ENCODE measurements around the gene RHOH. TPM values are rescaled to one million over a fixed set of nuclear protein-coding genes. Genes with fewer than 3 reads are reported as not detected.
"Not testable (repeated sequence)": the region's sequence is repeated elsewhere in the genome, so short reads cannot be mapped to it uniquely, and the experiment has no call there.

RHOH gene
- 10 to 100 TPM; 87.5 to 92.7 TPM for total RNA-seq

GRCh38 chr4:40196724-40197281 lies at the start of gene RHOH:
Gene RHOH, plus strand, starts transcription at chr4:40197031. Its CDS starts 46,356 bp downstream, at chr4:40243387.
- Mint-ChIP-seq H3K4me3 (peak within 1 kb of the TSS; percentile 85), H3K4me1 (ENCODE audit: low read depth) (peaks cover 41% of the 10 kb centered on the region), H3K27me3 (ENCODE audit: low read depth) (no peaks in the 10 kb centered on the region), H3K9me3 (no peaks in the 10 kb centered on the region), H3K36me3 (ENCODE audit: low read depth) (peaks cover 40% of the 10 kb centered on the region), H3K27ac (peak within 1 kb of the TSS; percentile 98)
- CTCF ChIA-PET = interaction anchor here (0.7 to 4.8 kb wide), 8 partner anchors 8 to 1383 kb away, joined by 4 to 18 read pairs (median 5); no protein-coding TSS in a partner anchor
- intact Hi-C loops (cut with micrococcal nuclease) = loop anchor here (1.0 kb wide), 2 partner anchors 220 to 712 kb away; partner anchors contain the start of gene PDS5A
- peak; percentile 88 for DNase-seq

- H3K4me3 Mint-ChIP-seq; DNase-seq; H3K27me3 Mint-ChIP-seq (ENCODE audit: low read depth); intact Hi-C loops (cut with micrococcal nuclease); CTCF ChIA-PET; H3K27ac Mint-ChIP-seq: not testable (repeated sequence)
- Mint-ChIP-seq H3K4me1 (ENCODE audit: low read depth) (peaks cover 27% of the 10 kb centered on the region), H3K9me3 (peaks cover 12% of the 10 kb centered on the region), H3K36me3 (ENCODE audit: low read depth) (peaks cover 24% of the 10 kb centered on the region)
Observed at GRCh38 chr4:40147490-40147889, 49.3 kb upstream of the RHOH start.

- H3K9me3 Mint-ChIP-seq = peaks cover 12% of the 10 kb centered on the region
- peak overlapping the region; percentile 70 for H3K27ac Mint-ChIP-seq
- no peaks in the 10 kb centered on the region for H3K27me3 Mint-ChIP-seq (ENCODE audit: low read depth)
- intact Hi-C loops (cut with micrococcal nuclease) = loop anchor here (1.0 to 5.0 kb wide), 10 partner anchors 41 to 692 kb away; partner anchors contain the start of gene N4BP2
- peak; percentile 86 for DNase-seq
- H3K36me3 Mint-ChIP-seq (ENCODE audit: low read depth) = peaks cover 22% of the 10 kb centered on the region
- peaks cover 36% of the 10 kb centered on the region for H3K4me1 Mint-ChIP-seq (ENCODE audit: low read depth)
- H3K4me3 Mint-ChIP-seq = no peak overlapping the region
- CTCF ChIA-PET = interaction anchor here (0.6 to 3.1 kb wide), 26 partner anchors 14 to 532 kb away, joined by 3 to 42 read pairs (median 4); no protein-coding TSS in a partner anchor
Observed at GRCh38 chr4:40149960-40150385, 46.9 kb upstream of the RHOH start.

- DNase-seq = no peak
- H3K4me1 Mint-ChIP-seq (ENCODE audit: low read depth) = peaks cover 36% of the 10 kb centered on the region
- H3K4me3 Mint-ChIP-seq = no peak overlapping the region
- H3K27me3 Mint-ChIP-seq (ENCODE audit: low read depth) = no peaks in the 10 kb centered on the region
- no peak overlapping the region for H3K27ac Mint-ChIP-seq
- peaks cover 12% of the 10 kb centered on the region for H3K9me3 Mint-ChIP-seq
- CTCF ChIA-PET = interaction anchor here (0.5 to 3.6 kb wide), 10 partner anchors 9 to 175 kb away, joined by 3 to 42 read pairs (median 10); partner anchors contain the start of gene RHOH
- intact Hi-C loops (cut with micrococcal nuclease) = loop anchor here (1.0 to 5.0 kb wide), 10 partner anchors 40 to 691 kb away; partner anchors contain the start of gene N4BP2
- H3K36me3 Mint-ChIP-seq (ENCODE audit: low read depth) = peaks cover 22% of the 10 kb centered on the region
Observed at GRCh38 chr4:40150932-40151331, 45.9 kb upstream of the RHOH start.

- CTCF ChIA-PET = interaction anchor here (0.7 to 3.6 kb wide), 12 partner anchors 10 to 176 kb away, joined by 3 to 42 read pairs (median 6); partner anchors contain the start of gene RHOH
- Mint-ChIP-seq H3K27ac (peak overlapping the region; percentile 69), H3K36me3 (ENCODE audit: low read depth) (peaks cover 20% of the 10 kb centered on the region), H3K27me3 (ENCODE audit: low read depth) (no peaks in the 10 kb centered on the region), H3K9me3 (peaks cover 12% of the 10 kb centered on the region), H3K4me1 (ENCODE audit: low read depth) (peaks cover 36% of the 10 kb centered on the region), H3K4me3 (peak overlapping the region; percentile 34)
- intact Hi-C loops (cut with micrococcal nuclease) = loop anchor here (5.0 kb wide), 1 partner anchor 690 kb away; no protein-coding TSS in a partner anchor
- no peak for DNase-seq
Observed at GRCh38 chr4:40152637-40153036, 44.2 kb upstream of the RHOH start.

- no peaks in the 10 kb centered on the region for H3K27me3 Mint-ChIP-seq (ENCODE audit: low read depth)
- intact Hi-C loops (cut with micrococcal nuclease) = no loop called here
Observed at GRCh38 chr4:40157436-40157835, 39.4 kb upstream of the RHOH start.

GRCh38 chr4:40160258-40160657 lies 36.6 kb upstream of the RHOH start:
- intact Hi-C loops (cut with micrococcal nuclease) = no loop called here
- no peak for DNase-seq
- Mint-ChIP-seq H3K27me3 (ENCODE audit: low read depth) (no peaks in the 10 kb centered on the region), H3K4me3 (no peak overlapping the region), H3K4me1 (ENCODE audit: low read depth) (peaks cover 12% of the 10 kb centered on the region), H3K9me3 (peaks cover 4% of the 10 kb centered on the region), H3K27ac (no peak overlapping the region), H3K36me3 (ENCODE audit: low read depth) (peaks cover 9% of the 10 kb centered on the region)
- CTCF ChIA-PET = interaction anchor here (1.3 kb wide), 1 partner anchor 9 kb away, joined by 5 read pairs; no protein-coding TSS in a partner anchor

More at GRCh38 chr4:40157436-40157835, 39.4 kb upstream of the RHOH start:
- Mint-ChIP-seq H3K36me3 (ENCODE audit: low read depth) (peaks cover 5% of the 10 kb centered on the region), H3K9me3 (peaks cover 2% of the 10 kb centered on the region), H3K4me3 (no peak overlapping the region), H3K27ac (no peak overlapping the region), H3K4me1 (ENCODE audit: low read depth) (peaks cover 27% of the 10 kb centered on the region)
- CTCF ChIA-PET = no interaction called here
- no peak for DNase-seq

- Mint-ChIP-seq H3K36me3 (ENCODE audit: low read depth) (peaks cover 13% of the 10 kb centered on the region), H3K27ac (no peak overlapping the region), H3K9me3 (peaks cover 12% of the 10 kb centered on the region), H3K4me1 (ENCODE audit: low read depth) (peaks cover 19% of the 10 kb centered on the region), H3K27me3 (ENCODE audit: low read depth) (no peaks in the 10 kb centered on the region), H3K4me3 (no peak overlapping the region)
- DNase-seq = no peak
- intact Hi-C loops (cut with micrococcal nuclease) = no loop called here
- CTCF ChIA-PET = interaction anchor here (1.7 kb wide), 1 partner anchor 14 kb away, joined by 3 read pairs; no protein-coding TSS in a partner anchor
Observed at GRCh38 chr4:40164459-40164858, 32.4 kb upstream of the RHOH start.

- Mint-ChIP-seq H3K27ac (no peak overlapping the region), H3K4me1 (ENCODE audit: low read depth) (peaks cover 14% of the 10 kb centered on the region), H3K9me3 (peaks cover 12% of the 10 kb centered on the region), H3K36me3 (ENCODE audit: low read depth) (peaks cover 13% of the 10 kb centered on the region), H3K4me3 (no peak overlapping the region), H3K27me3 (ENCODE audit: low read depth) (no peaks in the 10 kb centered on the region)
- intact Hi-C loops (cut with micrococcal nuclease) = no loop called here
- CTCF ChIA-PET = no interaction called here
- DNase-seq = no peak
Observed at GRCh38 chr4:40165916-40166315, 30.9 kb upstream of the RHOH start.

- H3K4me3 Mint-ChIP-seq = no peak overlapping the region
- no peak for DNase-seq
Observed at GRCh38 chr4:40168070-40168469, 28.8 kb upstream of the RHOH start.

GRCh38 chr4:40170588-40170987 lies 26.2 kb upstream of the RHOH start:
- peaks cover 8% of the 10 kb centered on the region for H3K9me3 Mint-ChIP-seq
- no peak overlapping the region for H3K27ac Mint-ChIP-seq
- peaks cover 39% of the 10 kb centered on the region for H3K4me1 Mint-ChIP-seq (ENCODE audit: low read depth)
- H3K27me3 Mint-ChIP-seq (ENCODE audit: low read depth) = no peaks in the 10 kb centered on the region
- DNase-seq = no peak
- CTCF ChIA-PET = interaction anchor here (0.6 kb wide), 1 partner anchor 21 kb away, joined by 3 read pairs; no protein-coding TSS in a partner anchor
- no peak overlapping the region for H3K4me3 Mint-ChIP-seq
- peaks cover 6% of the 10 kb centered on the region for H3K36me3 Mint-ChIP-seq (ENCODE audit: low read depth)
- intact Hi-C loops (cut with micrococcal nuclease) = loop anchor here (2.0 kb wide), 1 partner anchor 16 kb away; no protein-coding TSS in a partner anchor

More at GRCh38 chr4:40168070-40168469, 28.8 kb upstream of the RHOH start:
- Mint-ChIP-seq H3K27ac (no peak overlapping the region), H3K4me1 (ENCODE audit: low read depth) (peaks cover 24% of the 10 kb centered on the region), H3K27me3 (ENCODE audit: low read depth) (no peaks in the 10 kb centered on the region), H3K36me3 (ENCODE audit: low read depth) (peaks cover 6% of the 10 kb centered on the region), H3K9me3 (peaks cover 8% of the 10 kb centered on the region)
- CTCF ChIA-PET = no interaction called here
- intact Hi-C loops (cut with micrococcal nuclease) = no loop called here

GRCh38 chr4:40173470-40173875 lies 23.4 kb upstream of the RHOH start:
- CTCF ChIA-PET = no interaction called here
- Mint-ChIP-seq H3K9me3 (no peaks in the 10 kb centered on the region), H3K36me3 (ENCODE audit: low read depth) (no peaks in the 10 kb centered on the region), H3K27ac (peak overlapping the region; percentile 59), H3K4me1 (ENCODE audit: low read depth) (peaks cover 35% of the 10 kb centered on the region), H3K4me3 (peak overlapping the region; percentile 59), H3K27me3 (ENCODE audit: low read depth) (no peaks in the 10 kb centered on the region)
- intact Hi-C loops (cut with micrococcal nuclease) = loop anchor here (1.0 kb wide), 1 partner anchor 10 kb away; no protein-coding TSS in a partner anchor
- DNase-seq = peak; percentile 42
